Measurements from ENCODE around the gene EIF2S1. TPM values are rescaled to one million over a fixed set of nuclear protein-coding genes. Genes with fewer than 3 reads are reported as not detected.
A peak's percentile ranks its signal among the peaks of the same experiment; 100 is the strongest.
"Not testable (repeated sequence)": the region's sequence is repeated elsewhere in the genome, so short reads cannot be mapped to it uniquely, and the experiment has no call there.

The EIF2S1 gene
- 92.8 TPM for total RNA-seq

DNA sequence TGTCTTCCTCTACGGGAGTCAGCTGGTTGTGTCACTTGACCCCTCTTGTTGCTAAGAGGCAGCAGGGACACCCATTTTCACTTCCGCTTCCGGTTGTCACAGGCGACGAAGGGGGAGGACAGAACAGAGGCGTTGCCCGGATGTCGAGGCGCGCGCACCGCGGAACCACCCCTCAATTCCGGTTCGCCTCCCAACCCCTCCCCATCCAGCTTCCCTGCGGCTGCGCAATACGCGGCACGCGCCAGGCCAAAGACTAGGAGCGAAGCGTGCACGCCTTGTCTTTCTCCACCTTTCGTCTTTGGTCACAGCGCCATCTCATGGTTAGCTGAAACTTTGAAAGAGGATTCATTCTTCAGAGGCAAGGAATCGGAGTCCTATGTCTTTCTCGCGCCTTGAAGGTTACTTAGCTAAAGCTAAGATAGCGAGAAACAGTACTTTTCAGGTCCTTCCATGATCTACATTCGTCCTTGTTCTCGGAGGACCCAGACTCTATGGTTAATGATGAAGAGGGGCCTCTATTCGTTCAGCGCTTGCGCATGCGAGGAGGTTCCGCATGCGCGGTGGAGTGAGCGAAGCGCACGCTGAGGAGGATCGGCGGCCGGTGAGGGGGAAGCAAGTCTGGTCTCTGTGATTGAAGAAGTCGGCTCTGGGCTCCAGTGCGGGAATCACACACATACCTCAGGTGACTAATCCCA lies at the start of gene EIF2S1, which contains the start of gene ATP6V1D:
EIF2S1 (plus strand) TSS at position 554 of the 695 bp plus-strand sequence. CDS start 4,440 bp downstream, outside the sequence.
ATP6V1D (minus strand) TSS at position 30 of the 695 bp plus-strand sequence. CDS start 106 bp downstream, outside the sequence.
- DNase-seq = peak; percentile 99

DNA sequence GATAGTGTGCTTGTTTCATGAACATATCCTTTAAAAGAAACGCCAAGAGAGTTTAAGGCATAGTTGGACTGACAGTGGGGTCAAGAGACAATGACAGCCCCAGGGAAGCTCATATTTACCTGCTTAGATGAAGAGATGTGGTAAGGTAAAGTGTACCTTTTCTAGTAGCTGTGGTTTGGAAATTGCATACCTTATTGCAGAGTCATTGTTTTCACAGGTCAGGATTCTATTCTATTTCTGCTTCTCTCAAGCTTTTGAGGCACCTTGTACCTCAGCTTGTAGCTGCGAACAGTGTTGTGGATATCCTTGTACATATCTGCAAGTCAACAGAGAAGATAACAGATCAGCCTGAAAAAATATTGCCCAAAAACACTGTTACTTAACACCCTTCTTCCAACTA lies 48.3 kb upstream of the EIF2S1 start:
- DNase-seq = no peak

DNA sequence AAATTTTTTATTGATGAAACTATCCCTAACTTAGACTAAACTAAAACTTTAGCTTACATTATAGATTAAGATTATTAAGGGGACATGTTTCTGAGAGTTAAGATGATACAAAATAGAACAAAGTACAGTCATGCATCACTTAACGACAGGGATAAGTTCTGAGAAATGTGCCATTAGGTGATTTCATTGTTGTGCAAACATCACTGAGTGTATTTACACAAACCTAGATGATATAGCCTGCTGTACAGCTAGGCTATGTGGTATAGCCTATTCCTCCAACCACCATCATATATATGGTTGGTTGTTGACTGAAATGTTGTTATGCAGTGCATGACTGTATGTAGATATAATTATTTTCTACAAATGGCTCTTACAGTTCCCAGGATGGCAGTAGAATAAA lies 47.0 kb upstream of the EIF2S1 start:
- DNase-seq = no peak

DNA sequence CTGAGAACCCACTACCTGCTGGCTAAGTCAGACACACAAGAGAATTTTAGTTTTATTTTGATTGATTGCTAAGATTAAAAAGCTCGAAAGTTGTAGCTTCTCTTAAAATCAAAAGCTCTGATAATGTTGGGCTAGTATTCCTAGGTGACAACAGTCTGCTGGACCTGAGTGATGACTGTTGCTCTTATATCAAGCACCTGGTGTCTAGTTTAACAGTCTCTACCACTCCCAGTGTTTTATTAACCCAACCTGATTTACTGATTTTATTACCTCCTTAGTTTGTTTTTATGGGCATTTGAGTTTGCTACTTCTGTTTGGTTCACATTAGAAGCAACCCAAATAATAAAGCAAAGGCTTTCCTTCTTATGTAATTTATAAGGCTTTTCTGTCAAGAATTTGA lies 42.3 kb upstream of the EIF2S1 start:
- no peak for DNase-seq

DNA sequence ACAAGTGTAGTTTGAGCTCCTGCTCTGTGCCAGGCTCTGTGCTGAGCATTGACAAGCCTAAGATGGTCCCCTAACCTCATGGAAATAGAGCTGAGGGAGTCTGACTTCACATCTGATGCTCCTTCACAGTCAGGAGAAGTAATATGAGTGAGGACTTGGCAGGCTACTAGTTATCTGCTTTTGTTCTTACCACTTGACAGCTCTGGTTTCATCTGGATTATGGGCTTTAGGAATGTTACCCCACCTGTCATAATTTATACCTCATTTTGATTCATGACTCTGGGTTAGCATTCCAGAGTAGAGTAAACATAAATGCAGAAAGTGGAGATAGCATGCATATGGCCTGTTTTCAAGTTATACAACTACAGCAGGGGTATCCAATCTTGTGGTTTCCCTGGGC lies 41.0 kb upstream of the EIF2S1 start:
- DNase-seq = no peak

DNA sequence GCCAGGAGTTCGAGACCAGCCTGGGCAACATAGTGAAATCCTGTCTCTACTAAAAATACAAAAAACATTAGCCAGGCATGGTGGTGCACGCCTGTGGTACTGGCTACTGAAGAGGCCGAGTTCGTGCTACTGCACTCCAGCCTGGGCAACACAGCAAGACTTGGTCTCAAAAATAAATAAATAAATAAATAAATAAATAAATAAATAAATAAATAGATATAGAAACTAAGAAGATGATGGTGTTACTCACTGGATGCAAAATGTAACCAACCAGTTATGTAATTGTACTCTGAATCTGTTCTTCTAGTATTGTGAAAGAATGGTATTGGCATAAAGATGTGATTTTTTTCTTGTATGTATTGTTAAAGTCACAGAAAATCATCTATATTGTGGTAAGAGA lies 30.5 kb upstream of the EIF2S1 start:
- not testable (repeated sequence) for DNase-seq

DNA sequence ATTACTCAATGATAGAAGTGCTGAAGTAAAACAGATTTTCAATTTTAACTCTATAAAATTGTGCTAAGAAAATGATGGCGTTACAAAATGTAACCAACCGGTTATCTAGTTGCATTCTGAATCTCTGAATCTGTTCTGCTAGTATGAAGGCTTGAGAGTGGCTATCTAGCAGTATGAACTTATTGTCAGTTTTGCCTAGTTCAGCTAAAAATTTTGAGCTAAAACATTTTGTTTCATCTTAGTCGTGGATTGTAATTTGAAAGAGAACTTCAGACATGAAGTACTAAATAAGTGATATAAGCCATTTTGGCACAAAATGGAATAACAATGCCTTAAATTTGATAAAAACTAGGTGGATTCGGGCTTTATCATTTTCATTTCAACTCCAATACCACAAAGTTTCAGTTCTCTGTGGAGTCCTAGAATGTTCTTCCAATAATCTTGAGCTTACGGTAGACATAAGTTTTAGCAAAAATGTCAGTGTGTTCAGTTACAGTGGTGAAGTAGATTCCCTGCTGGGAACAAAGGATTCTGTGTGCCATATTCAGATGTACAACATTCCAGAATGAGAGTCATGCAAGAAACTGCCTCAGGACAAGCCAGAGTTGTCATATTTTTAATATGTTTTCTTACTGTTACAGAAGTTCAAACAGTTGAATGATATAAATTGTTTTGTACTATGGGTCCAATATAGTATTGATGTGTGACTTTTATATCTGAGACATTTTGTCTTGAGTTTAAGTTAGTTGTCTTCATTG lies 28.6 kb upstream of the EIF2S1 start:
- DNase-seq = no peak

DNA sequence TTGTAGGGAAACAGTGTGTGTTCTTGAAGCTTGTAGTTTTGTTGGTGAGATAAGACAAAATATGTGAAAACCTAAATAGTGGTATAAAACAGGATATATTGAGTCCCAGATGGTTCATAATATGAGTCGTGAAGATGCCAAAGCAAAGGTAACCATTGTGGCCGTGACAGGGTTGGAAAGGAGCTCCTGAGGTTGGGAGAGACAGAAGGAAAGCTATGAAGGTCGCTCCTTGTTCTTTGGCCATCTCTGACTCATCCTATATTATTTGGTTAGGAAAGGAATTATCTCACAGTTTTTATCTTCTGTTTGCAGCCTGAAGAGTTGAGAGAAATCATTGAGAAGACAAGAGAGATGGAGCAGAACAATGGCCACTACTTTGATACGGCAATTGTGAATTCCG lies 27.7 kb upstream of the EIF2S1 start:
- DNase-seq = no peak

DNA sequence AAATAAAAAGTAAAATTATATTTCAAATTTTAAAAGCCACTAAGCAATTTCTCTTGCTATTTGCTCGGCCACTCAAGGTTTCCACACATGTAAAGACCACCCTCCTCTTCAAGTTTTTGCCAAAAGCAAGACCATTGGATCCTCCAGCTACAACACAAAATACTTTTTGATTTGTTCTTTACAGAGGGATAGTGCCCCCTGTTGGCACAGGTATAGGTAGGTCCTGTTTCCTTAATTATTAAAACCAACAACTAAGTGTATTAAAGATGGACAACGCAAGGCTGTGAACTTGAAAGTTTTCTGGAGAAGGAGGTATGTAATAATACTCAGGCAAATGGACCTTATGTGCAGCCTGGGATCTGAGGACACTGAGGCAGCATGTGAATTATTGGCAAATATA lies 24.3 kb upstream of the EIF2S1 start:
- DNase-seq = no peak

DNA sequence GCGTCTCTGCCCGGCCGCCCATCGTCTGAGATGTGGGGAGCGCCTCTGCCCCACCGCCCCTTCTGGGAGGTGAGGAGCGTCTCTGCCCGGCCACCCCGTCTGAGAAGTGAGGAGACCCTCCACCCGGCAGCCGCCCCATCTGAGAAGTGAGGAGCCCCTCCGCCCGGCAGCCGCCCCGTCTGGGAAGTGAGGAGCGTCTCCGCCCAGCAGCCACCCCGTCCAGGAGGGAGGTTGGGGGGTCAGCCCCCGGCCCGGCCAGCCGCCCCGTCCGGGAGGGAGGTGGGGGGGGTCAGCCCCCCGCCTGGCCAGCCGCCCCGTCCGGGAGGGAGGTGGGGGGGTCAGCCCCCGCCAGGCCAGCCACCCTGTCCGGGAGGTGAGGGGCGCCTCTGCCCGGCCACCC lies 18.9 kb upstream of the EIF2S1 start:
- not testable (repeated sequence) for DNase-seq

DNA sequence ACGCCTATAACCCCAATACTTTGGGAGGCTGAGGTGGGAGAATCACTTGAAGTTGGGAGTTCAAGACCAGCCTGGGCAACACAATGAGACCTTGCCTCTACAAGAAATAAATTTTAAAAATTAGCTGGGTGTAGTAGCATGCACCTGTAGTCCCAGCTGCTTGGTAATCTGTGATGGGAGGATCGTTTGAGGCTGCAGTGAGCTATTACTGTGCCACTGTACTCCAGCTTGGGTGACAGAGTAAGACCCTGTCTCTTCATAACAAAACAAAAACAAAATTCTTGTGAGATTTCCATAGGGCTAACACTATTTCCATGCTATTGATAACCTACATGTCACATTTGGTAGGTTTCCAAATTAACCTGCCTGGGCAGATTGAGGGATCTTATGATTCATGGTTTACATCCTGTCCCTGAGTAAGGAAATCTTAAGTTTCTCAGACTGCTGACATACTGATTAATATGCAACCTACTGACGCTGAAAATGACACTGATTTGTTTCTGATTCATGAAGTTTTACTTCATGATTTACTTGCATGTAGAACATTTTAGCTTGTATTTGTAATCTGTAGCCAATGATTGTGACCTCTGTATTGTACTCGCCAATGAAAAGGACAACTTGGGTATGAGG lies 16.4 kb upstream of the EIF2S1 start:
- DNase-seq = no peak

DNA sequence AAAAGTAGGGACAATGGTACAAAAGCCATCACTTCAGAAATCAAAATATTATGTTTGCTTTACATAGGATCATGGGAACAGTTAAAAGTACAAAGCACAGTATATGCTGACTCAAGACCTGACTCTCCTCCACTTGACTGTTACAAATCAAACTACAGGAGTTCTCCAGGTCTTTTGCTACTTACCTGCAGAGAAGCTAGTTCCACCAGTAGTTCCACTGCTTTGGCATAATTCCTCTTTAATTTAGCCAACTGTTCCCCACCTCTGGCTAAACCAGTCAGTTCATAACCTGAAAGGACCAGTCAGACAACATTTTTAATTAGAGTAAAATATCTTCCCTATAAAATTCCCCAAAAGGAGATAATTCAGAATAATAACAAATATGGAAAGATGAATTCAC lies 14.5 kb upstream of the EIF2S1 start:
- no peak for DNase-seq

DNA sequence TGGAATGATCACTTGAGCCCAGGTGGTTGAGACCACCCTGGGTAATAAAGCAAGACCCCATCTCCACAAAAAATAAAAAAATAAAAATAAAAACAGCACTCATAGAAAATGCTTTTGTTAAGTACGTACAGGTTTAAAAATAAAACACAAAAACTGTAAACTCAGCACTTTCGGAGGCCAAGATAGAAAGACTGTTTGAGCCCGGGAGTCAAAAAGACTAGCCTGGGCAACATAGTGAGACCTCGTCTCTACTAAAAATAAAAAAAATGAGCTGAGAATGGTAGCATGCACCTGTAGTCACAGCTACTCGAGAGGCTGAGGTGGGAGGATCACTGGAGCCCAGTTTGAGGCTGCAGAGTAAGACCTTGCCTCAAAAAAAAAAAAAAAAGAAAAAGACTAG lies 8.1 kb upstream of the EIF2S1 start:
- no peak for DNase-seq

DNA sequence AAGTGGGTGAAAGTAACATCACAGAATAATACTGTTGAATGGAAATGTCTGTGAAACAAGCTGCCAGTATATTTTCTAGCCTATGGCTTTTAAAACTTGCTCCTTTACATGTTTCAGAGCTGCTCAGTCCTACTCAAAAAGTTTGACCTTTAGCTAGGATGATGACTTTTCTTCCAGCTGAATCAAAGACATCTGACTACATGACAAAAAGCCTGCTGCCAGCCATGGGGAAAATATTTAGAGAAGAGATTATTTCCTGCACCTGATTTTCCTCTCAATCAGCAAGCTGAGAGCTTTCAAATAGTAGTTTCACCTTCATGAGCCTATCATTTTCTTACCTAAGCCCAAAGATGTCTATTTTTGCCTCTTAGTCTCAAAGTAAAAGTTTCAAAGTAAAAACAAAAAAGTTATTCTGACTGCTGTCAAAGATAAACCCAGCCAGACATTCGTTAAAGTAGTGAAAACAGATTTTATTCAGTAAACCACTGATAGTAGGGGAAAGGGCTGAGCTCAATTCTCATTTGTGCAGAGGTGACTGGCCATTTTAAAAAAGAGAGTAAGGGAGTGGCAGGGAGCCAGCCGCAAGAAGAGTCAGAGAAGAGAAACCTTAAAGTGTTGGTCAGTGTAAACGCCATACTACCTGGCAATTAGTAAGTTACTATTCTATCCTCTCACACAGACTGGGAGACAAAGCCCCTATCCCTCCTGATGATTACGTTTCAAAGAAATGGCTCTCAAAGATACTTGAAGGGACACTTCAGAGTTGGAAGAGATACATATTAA lies 2.8 kb upstream of the EIF2S1 start:
- no peak for DNase-seq

DNA sequence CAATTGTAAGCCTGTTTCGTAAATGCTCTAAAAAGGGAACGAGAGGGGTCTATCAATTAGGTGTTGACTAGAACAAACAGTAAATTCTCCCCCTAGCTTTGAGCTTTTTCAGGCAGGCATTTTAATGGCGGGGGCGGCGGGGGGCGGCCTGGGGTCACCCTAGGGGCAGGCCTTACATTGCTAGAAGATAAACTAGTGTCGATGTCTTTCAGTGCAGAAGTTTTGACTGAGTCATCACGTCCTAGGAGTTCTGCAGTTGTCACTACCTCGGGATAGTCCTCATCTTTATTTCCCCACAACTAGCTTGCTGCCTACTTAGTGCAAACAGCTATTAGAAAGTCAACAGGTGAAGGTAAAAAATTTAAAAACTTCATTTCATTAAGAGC lies 2.2 kb upstream of the EIF2S1 start:
- no peak for DNase-seq

DNA sequence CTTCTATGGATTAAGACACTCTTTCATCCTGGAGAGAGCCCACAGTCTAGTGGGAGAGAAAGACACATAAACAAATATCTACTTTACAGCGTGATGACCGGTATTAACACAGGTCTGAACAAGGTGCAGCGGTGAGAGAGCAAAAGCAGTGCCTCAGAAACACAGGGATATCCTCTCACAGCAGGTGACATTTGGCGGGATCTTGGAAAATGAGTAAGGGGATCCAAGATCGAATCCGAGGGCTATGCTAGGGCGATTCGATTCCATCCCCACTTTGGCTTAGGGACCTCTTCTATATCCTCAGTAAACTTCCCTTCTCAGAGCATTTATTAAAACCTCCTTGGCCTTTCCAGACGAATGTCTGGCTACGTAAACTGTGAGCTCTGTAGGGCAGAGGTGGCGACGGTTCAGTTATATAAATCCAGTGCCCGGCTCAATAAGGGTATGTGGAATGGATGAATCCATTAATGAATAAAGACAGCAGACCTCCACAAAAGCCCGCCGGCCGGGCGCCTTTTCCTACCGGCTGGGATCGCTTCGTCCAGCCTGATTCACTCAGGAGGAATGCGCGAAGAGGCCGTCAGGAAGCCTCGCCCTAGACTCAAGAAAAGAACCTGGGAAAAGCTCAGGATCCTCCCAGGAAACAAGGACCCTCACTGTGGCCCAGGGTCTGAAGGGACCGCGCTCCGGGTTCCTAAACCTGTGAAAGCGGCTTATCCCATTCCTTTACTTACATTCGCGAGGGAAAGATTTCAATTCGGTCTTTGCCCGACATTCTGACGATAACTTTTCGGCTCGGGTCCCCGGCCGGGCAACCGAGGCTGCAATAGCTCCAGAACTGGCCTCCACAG lies 979 bp upstream of the EIF2S1 start:
- no peak for DNase-seq

DNA sequence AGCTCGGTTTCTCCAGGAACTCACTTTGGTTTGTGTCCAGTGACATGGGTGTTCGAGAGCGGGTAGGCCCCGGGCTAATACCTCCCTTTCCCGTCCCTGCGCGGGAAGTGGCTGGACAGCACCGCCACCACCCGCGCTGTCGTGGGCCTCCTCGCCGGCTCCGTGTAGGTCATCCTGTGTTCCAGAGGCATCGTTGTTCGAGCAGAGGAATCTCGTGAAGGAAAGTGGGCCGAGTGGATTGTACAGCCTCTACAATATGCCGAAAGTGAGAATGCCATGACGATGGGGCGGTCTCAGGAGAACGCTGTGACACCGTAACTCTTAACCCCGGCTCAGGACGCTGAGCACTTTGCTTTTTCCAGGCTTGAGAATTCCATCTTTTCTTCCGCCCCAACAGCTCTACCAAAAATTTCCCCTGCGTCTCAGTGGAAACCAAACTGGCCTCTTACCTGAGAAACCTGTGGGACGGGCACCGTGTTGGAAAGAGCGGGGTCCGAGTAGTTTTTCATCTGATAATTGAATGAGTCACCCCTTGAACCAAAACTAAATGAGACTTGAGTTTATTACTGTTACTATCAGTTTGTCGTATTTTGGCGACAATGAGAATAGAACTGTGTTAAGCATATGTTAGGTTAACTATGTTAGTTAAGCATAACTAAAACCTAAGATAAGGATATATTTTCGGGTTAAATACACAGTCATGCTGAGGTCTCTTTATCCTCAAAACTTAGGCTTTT lies 510 bp downstream of the EIF2S1 start:
- DNase-seq = no peak

DNA sequence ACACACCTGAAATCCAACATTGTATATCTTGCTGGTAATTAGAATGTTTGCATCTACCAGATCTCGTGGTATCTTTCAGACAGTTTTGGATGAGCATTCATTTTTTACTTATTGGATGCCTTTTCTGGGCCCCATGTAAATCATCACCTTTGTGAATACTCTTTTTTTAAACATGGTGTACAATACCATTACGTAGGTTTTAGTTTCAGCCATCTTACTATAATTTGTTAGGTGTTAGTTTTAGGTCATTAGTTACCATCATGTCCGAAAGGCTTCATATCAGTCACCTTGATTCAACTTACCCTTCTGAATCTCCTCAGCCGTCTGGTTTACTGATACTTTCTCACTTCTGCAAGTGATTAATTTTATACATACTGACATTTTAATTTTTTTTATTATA lies 5.3 kb downstream of the EIF2S1 start:
- DNase-seq = no peak

DNA sequence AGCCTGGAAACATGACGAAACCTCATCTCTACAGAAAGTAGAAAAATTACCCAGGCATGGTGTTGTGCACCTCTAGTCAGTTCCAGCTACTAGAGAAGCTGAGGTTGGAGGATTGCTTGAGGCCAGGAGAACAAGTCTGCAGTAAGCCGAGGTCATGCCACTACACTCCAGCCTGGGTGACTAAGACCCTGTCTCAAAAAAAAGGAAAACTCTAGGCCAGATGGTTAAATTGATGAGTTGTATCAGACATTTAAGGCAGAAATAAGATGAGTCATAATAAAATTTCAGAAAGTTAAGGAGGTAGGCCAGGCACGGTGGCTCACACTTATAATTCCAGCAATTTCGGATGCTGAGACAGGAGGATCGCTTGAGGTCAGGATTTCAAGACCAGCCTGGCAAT lies 10.7 kb downstream of the EIF2S1 start:
- no peak for DNase-seq

DNA sequence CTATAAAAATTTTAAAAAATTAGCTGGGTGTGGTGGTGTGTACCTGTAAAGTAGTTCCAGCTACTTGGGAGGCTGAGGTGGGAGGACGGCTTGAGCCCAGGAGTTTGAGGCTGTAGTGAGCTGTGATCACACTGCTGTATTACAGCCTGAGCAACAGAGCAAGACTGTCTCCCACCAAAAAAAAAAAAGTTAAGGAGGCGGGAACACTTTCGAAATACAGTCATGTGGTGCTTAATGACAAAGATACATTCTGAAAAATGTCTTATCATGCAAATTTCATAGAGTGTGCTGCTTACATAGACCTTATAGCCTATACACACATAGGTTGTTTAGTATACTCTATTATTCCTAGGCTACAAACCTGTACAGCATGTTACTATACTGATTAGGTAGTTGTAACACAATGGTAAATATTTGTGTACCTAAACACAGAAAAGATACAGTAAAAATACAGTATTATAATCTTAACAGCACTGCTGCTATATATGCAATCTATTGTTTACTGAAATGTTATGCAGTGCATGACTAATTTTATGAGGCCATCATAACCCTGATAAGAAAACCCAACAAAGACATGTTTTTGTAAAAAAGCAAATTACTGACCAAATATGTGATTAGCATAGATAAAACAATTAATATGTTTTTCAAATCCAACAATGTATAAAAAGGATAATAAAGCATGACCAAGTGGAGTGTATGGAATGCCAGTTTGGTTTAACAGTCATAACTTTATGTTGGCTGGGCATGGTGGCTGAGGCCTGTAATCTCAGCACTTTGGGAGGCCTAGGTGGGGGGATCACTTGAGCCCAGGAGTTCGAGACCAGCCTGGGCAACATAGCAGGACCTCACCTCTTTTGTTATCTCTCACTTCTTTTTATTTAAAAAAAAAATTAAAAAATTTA lies 11.4 kb downstream of the EIF2S1 start:
- no peak for DNase-seq
